ENCODE results near the gene TYMP.

Gene TYMP

GRCh38 chr22:50529897-50530579 is at the start of gene TYMP:
TSS of gene TYMP (minus strand) at chr22:50530012. CDS start at chr22:50529709, 303 bp downstream.
- TF ChIP-seq ARNTL (CRISPR knock-in tag; IDR thresholded peaks at IDR 0.05; ENCODE audit: borderline replicate concordance, low read depth) (no peak), TCF4 (CRISPR knock-in tag; IDR thresholded peaks at IDR 0.05; ENCODE audit: borderline replicate concordance) (no peak), GLIS3 (CRISPR knock-in tag; IDR thresholded peaks at IDR 0.05) (no peak), PPARA (CRISPR knock-in tag; IDR thresholded peaks at IDR 0.05; ENCODE audit: borderline replicate concordance) (no peak), CSDC2 (CRISPR knock-in tag; IDR thresholded peaks at IDR 0.05) (no peak), ZNF70 (CRISPR knock-in tag; IDR thresholded peaks at IDR 0.05) (no peak), TOX (CRISPR knock-in tag; IDR thresholded peaks at IDR 0.05; ENCODE audit: borderline replicate concordance) (no peak), ZNF565 (CRISPR knock-in tag; conservative IDR thresholded peaks at IDR 0.05; ENCODE audit: low read depth) (no peak), ESRRG (CRISPR knock-in tag; IDR thresholded peaks at IDR 0.05) (no peak), CREB5 (CRISPR knock-in tag; IDR thresholded peaks at IDR 0.05; ENCODE audit: low read depth) (no peak), CSRNP3 (CRISPR knock-in tag; IDR thresholded peaks at IDR 0.05) (no peak), PATZ1 (CRISPR knock-in tag; IDR thresholded peaks at IDR 0.05; ENCODE audit: borderline replicate concordance) (no peak), ZNF8 (CRISPR knock-in tag; IDR thresholded peaks at IDR 0.05) (no peak), OSR1 (CRISPR knock-in tag; IDR thresholded peaks at IDR 0.05) (no peak)
- no peak for ATAC-seq

GRCh38 chr22:50578776-50579310 is 49.0 kb upstream of the TYMP start:
- TF ChIP-seq GLIS3 (CRISPR knock-in tag; IDR thresholded peaks at IDR 0.05) (no peak), ZNF70 (CRISPR knock-in tag; IDR thresholded peaks at IDR 0.05) (no peak), ISL1 (CRISPR knock-in tag; IDR thresholded peaks at IDR 0.05) (no peak), BACH2 (CRISPR knock-in tag; IDR thresholded peaks at IDR 0.05; ENCODE audit: borderline replicate concordance) (no peak), RARB (CRISPR knock-in tag; IDR thresholded peaks at IDR 0.05) (no peak), POU6F1 (CRISPR knock-in tag; IDR thresholded peaks at IDR 0.05; ENCODE audit: borderline replicate concordance, low read depth) (no peak), TOX (CRISPR knock-in tag; IDR thresholded peaks at IDR 0.05; ENCODE audit: borderline replicate concordance) (no peak), ZNF565 (CRISPR knock-in tag; conservative IDR thresholded peaks at IDR 0.05; ENCODE audit: low read depth) (no peak), PATZ1 (CRISPR knock-in tag; IDR thresholded peaks at IDR 0.05; ENCODE audit: borderline replicate concordance) (no peak), PPARA (CRISPR knock-in tag; IDR thresholded peaks at IDR 0.05; ENCODE audit: borderline replicate concordance) (no peak), CREB5 (CRISPR knock-in tag; IDR thresholded peaks at IDR 0.05; ENCODE audit: low read depth) (no peak), ZC3H10 (CRISPR knock-in tag; IDR thresholded peaks at IDR 0.05) (no peak), ZFP3 (CRISPR knock-in tag; IDR thresholded peaks at IDR 0.05) (no peak), CSDC2 (CRISPR knock-in tag; IDR thresholded peaks at IDR 0.05) (no peak), OSR1 (CRISPR knock-in tag; IDR thresholded peaks at IDR 0.05) (no peak)
- ATAC-seq = no peak
